ENCODE data around the gene FBXL17.

DNA sequence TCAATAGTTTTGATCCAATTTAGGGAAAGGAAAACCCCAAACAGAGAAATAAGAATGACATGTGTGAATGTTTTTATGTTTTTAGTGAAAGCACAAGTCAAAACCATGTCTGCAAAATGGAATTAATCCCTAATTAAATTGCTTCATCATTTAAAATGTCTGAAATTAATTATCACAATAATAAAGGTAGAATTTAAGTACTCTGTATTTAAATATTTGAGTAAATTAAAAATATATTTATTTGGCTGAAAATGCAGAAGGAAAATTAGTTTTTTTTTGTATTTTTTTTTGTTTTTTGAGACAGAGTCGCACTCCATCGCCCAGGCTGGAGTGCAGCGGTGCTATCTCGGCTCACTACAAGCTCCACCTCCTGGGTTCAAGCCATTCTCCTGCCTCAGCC lies 380.7 kb downstream of the FBXL17 start:
- TF ChIP-seq RXRA (IDR thresholded peaks at IDR 0.05) (no peak), GABPA (IDR thresholded peaks at IDR 0.05 in 1 of 2, conservative IDR thresholded peaks at IDR 0.05 in 1 of 2) (no peak), CTCF (IDR thresholded peaks at IDR 0.05; ENCODE audit: low read depth, low read length, missing input control) (no peak)

Data from liver (tissue), 3 donors.